HT-29 (cell line): ENCODE results near the gene TNFAIP2. TPM values are rescaled to one million over a fixed set of nuclear protein-coding genes. Genes with fewer than 3 reads are reported as not detected.

Source experiments
- DNase-seq: peaks from one replicate; pipeline ENCODE4 v3.0.0-alpha.2; 2015; ENCODE audit warnings: low spot score
- total RNA-seq: library from RNA; depleted of rRNA; stranded (reverse); fragments of >200 nt; shearing (Covaris generic); gene quantifications from 2 replicates; pipeline ENCODE4 v1.2.3, GENCODE V29; 2014; rRNA removed

The TNFAIP2 gene
- total RNA-seq, 1 experiment from 2014 or later: 168 TPM

DNA sequence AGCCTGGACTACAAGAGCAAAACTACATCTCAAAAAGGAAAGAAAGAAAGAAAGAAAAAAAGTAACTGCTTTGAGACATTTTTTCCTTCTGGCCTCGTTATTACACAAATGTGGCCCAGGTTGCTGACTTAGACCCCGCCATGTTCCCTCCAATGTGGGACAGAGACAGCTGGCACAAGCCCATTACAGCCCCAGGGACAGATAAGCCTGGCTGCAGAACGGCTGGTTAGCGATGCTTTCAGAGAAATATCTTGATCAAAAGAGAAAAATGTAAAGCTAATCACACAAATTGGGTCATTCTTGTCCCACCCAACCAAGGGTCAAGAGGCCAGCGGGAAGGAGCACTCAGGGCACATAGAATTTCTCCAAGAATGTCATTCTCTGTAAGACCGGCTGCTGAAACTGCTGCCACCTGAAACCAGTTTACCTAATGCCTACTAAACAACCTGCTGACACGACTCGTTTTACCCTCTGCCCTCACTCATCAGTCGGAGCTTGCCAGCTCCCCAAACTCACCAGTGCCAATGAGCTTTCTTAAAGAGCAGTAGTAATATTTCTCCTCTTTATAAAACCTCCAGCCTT lies 63.1 kb downstream of the TNFAIP2 start:
- peak; percentile 16 for DNase-seq

Other genes starting within 250 kb of the TNFAIP2 start
- gene AMN, start 200.8 kb upstream of the TNFAIP2 start, total RNA-seq: 2.5 and 9.2 TPM in 2 replicates
- gene CDC42BPB, start 65.9 kb upstream of the TNFAIP2 start, total RNA-seq: 40.0 and 51.0 TPM in 2 replicates
- gene LBHD2, start 39.3 kb upstream of the TNFAIP2 start, total RNA-seq: not detected in 2 replicates
- 3.9 and 6.2 TPM in 2 replicates for gene EXOC3L4, start 28.7 kb upstream of the TNFAIP2 start, total RNA-seq
- gene EIF5, start 210.8 kb downstream of the TNFAIP2 start, total RNA-seq: 63.7 and 68.0 TPM in 2 replicates